Measurements from ENCODE around the gene MARCHF6.
A peak's percentile ranks its signal among the peaks of the same experiment; 100 is the strongest.

Gene MARCHF6

DNA sequence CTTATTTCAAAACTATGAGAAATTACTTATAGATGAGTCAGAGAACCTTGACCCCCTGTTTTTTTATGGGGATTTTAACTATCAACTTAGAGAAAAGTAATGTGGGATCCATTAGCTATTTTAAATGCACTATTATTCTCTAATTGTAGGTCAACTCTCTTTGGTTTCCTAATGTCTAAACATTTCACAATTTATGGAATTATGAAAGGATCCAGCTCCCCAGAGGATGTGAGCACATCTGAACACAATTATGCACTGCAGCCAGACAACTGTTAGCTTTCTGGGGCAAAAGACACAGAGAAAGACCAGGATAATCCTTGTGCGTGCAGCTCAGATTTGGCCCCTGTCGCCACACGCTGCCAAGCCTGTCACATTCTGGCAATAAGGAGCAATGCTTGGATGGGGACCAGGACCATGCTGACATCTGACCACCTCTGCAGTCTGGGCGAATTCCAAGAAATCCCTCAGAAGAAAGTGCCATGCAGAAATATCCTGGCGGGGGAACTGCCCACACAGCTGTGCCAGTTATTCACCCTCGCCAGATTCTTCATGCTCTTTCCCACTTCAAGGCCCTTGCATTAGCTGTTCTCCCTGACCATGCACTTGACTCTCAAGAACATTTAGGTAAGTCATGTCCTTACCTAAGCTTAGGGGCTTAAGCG is 23.5 kb upstream of the MARCHF6 start:
- H3K4me3 ChIP-seq (ENCODE audit: low read depth in 1 of 2, low read length in 1 of 2): no peak overlapping the region
- peaks cover 50% of the 10 kb centered on the region for H3K27me3 ChIP-seq
- H3K9me3 ChIP-seq: no peaks in the 10 kb centered on the region
- no peaks in the 10 kb centered on the region for H3K36me3 ChIP-seq
- peaks cover 9 to 12% of the 10 kb centered on the region in 2 experiments for H3K4me1 ChIP-seq (ENCODE audit: control insufficient read depth in 1 of 2, insufficient read depth in 1 of 2, low read depth in 1 of 2, low read length in 1 of 2)
- H3K27ac ChIP-seq: no peak overlapping the region
- TF ChIP-seq, protein P1, sequence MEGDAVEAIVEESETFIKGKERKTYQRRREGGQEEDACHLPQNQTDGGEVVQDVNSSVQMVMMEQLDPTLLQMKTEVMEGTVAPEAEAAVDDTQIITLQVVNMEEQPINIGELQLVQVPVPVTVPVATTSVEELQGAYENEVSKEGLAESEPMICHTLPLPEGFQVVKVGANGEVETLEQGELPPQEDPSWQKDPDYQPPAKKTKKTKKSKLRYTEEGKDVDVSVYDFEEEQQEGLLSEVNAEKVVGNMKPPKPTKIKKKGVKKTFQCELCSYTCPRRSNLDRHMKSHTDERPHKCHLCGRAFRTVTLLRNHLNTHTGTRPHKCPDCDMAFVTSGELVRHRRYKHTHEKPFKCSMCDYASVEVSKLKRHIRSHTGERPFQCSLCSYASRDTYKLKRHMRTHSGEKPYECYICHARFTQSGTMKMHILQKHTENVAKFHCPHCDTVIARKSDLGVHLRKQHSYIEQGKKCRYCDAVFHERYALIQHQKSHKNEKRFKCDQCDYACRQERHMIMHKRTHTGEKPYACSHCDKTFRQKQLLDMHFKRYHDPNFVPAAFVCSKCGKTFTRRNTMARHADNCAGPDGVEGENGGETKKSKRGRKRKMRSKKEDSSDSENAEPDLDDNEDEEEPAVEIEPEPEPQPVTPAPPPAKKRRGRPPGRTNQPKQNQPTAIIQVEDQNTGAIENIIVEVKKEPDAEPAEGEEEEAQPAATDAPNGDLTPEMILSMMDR (IDR thresholded peaks at IDR 0.05): no peak

DNA sequence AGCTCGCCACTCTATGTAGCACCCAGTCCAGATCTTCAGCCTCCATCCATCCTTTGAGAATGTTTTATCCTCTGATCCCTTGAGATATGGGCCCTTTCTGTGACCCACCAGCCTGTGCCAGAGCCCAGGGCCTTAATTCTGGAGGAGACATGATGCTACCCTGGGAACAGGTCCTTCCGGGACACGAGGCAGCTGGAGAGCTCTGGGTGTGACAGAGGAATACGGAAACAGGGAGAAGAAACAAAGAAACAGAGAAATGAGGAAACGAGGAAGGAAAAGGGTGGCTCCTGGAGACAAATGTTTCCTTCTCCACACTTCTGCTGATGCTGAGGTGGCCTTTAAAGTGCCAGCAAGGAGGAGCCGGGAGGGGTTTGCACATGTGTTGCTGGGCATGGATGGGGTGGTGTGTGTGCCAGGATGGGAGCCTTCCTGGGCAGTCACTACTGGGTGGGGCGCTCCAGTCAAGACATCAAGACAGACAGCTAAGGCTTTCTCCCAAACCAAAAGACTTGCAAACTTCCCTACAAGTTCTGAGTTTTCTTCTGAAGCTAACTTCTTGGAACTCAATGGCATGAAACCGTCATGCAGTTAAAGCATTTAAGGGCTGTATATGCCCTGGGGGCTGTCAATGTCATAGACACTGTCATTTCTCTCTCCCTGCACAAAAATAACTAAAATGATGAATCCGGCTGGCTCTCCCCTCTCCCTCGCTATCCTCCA is 22.8 kb upstream of the MARCHF6 start:
- peaks cover 9 to 12% of the 10 kb centered on the region in 2 experiments for H3K4me1 ChIP-seq (ENCODE audit: control insufficient read depth in 1 of 2, insufficient read depth in 1 of 2, low read depth in 1 of 2, low read length in 1 of 2)
- no peak overlapping the region for H3K27ac ChIP-seq
- TF ChIP-seq, protein P1 (IDR thresholded peaks at IDR 0.05): no peak
- H3K27me3 ChIP-seq: peaks cover 57% of the 10 kb centered on the region
- no peaks in the 10 kb centered on the region for H3K36me3 ChIP-seq
- H3K9me3 ChIP-seq: no peaks in the 10 kb centered on the region
- H3K4me3 ChIP-seq (ENCODE audit: low read depth in 1 of 2, low read length in 1 of 2): no peak overlapping the region

DNA sequence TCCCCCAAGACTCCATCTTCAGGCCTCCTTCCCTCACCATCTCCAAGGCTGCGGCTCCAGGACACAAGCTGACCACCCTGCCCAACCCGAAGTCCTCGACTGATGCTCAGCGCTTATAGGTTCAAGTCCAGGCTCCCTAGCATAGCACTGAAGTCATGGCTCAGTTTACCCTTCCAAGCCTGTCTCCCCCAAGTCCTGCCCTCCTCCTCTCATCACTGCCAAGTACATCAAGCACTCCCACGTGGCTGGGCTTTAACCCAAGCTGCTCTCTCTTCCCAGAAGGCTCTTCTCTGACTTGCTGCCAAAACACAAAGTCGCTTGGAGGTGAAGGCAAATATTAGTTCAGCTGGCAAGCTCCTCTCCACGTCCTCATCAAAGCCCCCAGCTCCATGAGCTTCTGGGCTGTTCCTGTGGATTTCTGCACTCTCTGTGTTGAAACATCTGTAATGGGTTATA is 22.1 kb upstream of the MARCHF6 start:
- Histone ChIP-seq H3K27ac (no peak overlapping the region), H3K27me3 (peaks cover 59% of the 10 kb centered on the region), H3K4me1 (ENCODE audit: control insufficient read depth in 1 of 2, insufficient read depth in 1 of 2, low read depth in 1 of 2, low read length in 1 of 2) (peaks cover 9 to 12% of the 10 kb centered on the region in 2 experiments), H3K36me3 (no peaks in the 10 kb centered on the region), H3K9me3 (no peaks in the 10 kb centered on the region), H3K4me3 (ENCODE audit: low read depth in 1 of 2, low read length in 1 of 2) (no peak overlapping the region)
- TF ChIP-seq, protein P1 (IDR thresholded peaks at IDR 0.05): no peak

DNA sequence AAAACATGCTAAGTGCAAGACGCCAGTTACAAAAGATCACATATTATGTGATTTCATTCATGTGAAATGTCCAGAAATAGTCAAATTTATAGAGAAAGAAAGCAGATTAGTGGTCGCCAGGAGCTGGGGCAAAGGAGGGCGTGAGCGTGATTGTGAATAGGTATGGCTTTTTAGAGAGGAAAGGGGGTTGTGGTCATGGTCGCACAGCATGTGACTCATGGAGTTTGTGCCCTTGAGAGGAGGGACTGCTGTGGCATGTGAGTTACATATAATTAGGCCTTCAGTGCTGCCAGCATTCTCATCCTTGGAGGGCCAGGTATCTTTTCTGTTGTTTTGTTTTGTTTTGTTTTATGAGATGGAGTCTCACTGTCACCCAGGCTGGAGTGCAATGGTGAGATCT is 21.2 kb upstream of the MARCHF6 start:
- peaks cover 59% of the 10 kb centered on the region for H3K27me3 ChIP-seq
- H3K4me3 ChIP-seq (ENCODE audit: low read depth in 1 of 2, low read length in 1 of 2): no peak overlapping the region
- H3K36me3 ChIP-seq: no peaks in the 10 kb centered on the region
- no peak overlapping the region for H3K27ac ChIP-seq
- H3K4me1 ChIP-seq (ENCODE audit: control insufficient read depth in 1 of 2, insufficient read depth in 1 of 2, low read depth in 1 of 2, low read length in 1 of 2): peaks cover 9 to 12% of the 10 kb centered on the region in 2 experiments
- H3K9me3 ChIP-seq: no peaks in the 10 kb centered on the region
- TF ChIP-seq, protein P1 (IDR thresholded peaks at IDR 0.05): no peak

DNA sequence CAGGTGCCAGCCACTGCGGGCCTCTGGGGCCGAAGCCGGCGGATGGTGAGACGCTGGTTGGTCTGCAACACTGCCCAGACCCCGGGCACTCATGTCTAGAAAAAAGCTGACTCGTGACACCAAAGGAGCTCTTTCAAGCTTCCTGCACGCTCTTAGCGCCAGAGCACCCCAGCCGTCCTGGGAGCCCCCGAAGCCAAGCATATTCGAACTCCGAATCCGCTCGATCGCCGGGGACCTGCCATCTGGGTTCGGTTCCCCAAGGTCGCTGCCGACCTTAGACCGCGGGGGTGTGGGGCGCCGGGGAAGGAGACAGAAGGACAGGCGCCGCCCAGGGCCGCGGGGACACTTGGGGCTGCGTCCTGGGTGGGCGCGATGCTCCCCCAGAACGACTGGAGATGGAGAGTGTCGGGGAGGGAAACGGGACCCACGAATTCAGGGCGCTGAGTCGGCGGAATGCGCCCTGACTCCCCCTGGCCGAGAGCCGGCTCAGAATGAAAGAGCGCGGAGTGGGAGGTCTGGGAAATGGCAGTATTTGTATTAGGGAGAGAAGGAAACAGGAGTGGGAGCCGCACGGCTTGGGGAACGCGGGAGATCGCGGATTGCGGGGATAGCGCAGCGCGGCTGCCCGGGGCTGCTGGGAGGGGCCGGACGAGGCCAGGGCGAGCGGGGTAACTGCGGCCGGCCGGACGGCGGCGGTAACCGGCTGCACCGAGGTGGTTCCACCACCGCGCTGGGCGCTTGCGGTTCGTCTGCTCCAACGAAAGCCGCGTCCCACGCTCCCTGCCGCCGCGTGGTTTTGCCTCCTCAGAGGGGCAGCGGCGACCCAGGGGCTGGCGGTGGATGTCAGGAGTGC is 20.1 kb upstream of the MARCHF6 start:
- H3K36me3 ChIP-seq: no peaks in the 10 kb centered on the region
- no peaks in the 10 kb centered on the region for H3K9me3 ChIP-seq
- H3K27ac ChIP-seq: no peak overlapping the region
- TF ChIP-seq, protein P1 (IDR thresholded peaks at IDR 0.05): peak; percentile 14
- H3K27me3 ChIP-seq: peaks cover 59% of the 10 kb centered on the region
- peak overlapping the region; percentile 52 to 58 for H3K4me3 ChIP-seq (ENCODE audit: low read depth in 1 of 2, low read length in 1 of 2)
- H3K4me1 ChIP-seq (ENCODE audit: control insufficient read depth in 1 of 2, insufficient read depth in 1 of 2, low read depth in 1 of 2, low read length in 1 of 2): peaks cover 9 to 12% of the 10 kb centered on the region in 2 experiments

Measured in neutrophil (primary cell).